PC-9 (cell line): ENCODE data around the gene LUZP2. TPM values are rescaled to one million over a fixed set of nuclear protein-coding genes. Genes with fewer than 3 reads are reported as not detected.

Source experiments
- BruUV-seq: library from RNA; stranded (reverse); fragments of 400-500 nt; replicated peaks from 2 replicates; lab custom pipeline; 2021; lab: Mats Ljungman, UMichigan
- CTCF ChIA-PET: fragments of 300-600 bp; sonication (Branson Sonifier 250); formaldehyde crosslinking; loops from one replicate; lab custom pipeline; 2022; ENCODE audit warnings: antibody characterized with exemption; lab: Charles Lee
- POLR2A ChIA-PET: fragments of 300-600 bp; sonication (Branson Sonifier 250); formaldehyde crosslinking; loops from one replicate; lab custom pipeline; 2022; ENCODE audit warnings: antibody characterized with exemption; ENCODE audit not compliant: unreplicated experiment; lab: Charles Lee
- DNase-seq, 2 experiments: peaks; one replicate each; pipeline versions ENCODE4 v3.0.0 to v3.0.0-alpha.2; 2015 to 2022; ENCODE audit warnings: mixed read lengths in 1 of 2
- H2AFZ ChIP-seq: fragments of 200-600 bp; sonication (generic); 2 replicates; pipeline ENCODE4 v1.8.1; 2017; ENCODE audit warnings: antibody characterized with exemption
- H3F3A ChIP-seq: fragments of 200-600 bp; sonication (generic); 2 replicates; pipeline ENCODE4 v1.8.1; 2017; ENCODE audit warnings: antibody characterized with exemption, mild to moderate bottlenecking, low read depth; ENCODE audit not compliant: insufficient read depth
- H3K27ac ChIP-seq: fragments of 200-600 bp; sonication (generic); 2 replicates; pipeline ENCODE4 v1.6.1; 2016; ENCODE audit warnings: mixed run types
- H3K27me3 ChIP-seq: fragments of 200-600 bp; sonication (generic); 2 replicates; pipeline ENCODE4 v1.6.1; 2016; ENCODE audit warnings: low read depth, mixed run types; ENCODE audit not compliant: insufficient read depth
- H3K36me3 ChIP-seq: fragments of 200-600 bp; sonication (generic); 2 replicates; pipeline ENCODE4 v1.6.1; 2016; ENCODE audit warnings: low read depth, mixed run types
- H3K4me1 ChIP-seq: fragments of 200-600 bp; sonication (generic); replicated peaks from 2 replicates; pipeline ENCODE4 v1.6.1; 2016; ENCODE audit warnings: mixed run types; ENCODE audit not compliant: insufficient read depth
- H3K4me2 ChIP-seq: fragments of 200-600 bp; sonication (generic); 2 replicates; pipeline ENCODE4 v1.6.1; 2017; ENCODE audit warnings: mixed run types
- H3K4me3 ChIP-seq: fragments of 200-600 bp; sonication (generic); 2 replicates; pipeline ENCODE4 v1.6.1; 2016; ENCODE audit warnings: mixed run types
- H3K79me2 ChIP-seq: fragments of 200-600 bp; sonication (generic); 2 replicates; pipeline ENCODE4 v1.6.1; 2017; ENCODE audit warnings: low read depth, mixed run types
- H3K9me2 ChIP-seq: fragments of 200-600 bp; sonication (generic); 2 replicates; pipeline ENCODE4 v1.8.1; 2017; ENCODE audit warnings: mild to moderate bottlenecking; ENCODE audit not compliant: insufficient read depth
- H3K9me3 ChIP-seq: fragments of 200-600 bp; sonication (generic); 2 replicates; pipeline ENCODE4 v1.8.1; 2016; ENCODE audit warnings: low read depth; ENCODE audit not compliant: insufficient read depth
- H4K20me1 ChIP-seq: fragments of 200-600 bp; sonication (generic); 2 replicates; pipeline ENCODE4 v1.8.1; 2017; ENCODE audit not compliant: insufficient read depth
- CTCF ChIP-seq: fragments of 200-600 bp; sonication (generic); conservative IDR thresholded peaks from 2 replicates; pipeline ENCODE4 v1.6.1; 2017; ENCODE audit warnings: mixed run types, antibody characterized with exemption, mild to moderate bottlenecking, moderate library complexity
- EZH2 ChIP-seq: fragments of 200-600 bp; sonication (generic); IDR thresholded peaks from 2 replicates; pipeline ENCODE4 v1.8.0; 2017; ENCODE audit warnings: antibody characterized with exemption, low read depth
- intact Hi-C: fragments of 100-400 bp; cut with micrococcal nuclease; formaldehyde crosslinking; loops from one replicate; pipeline ENCODE4 v1.10.0; 2022; ENCODE audit not compliant: unreplicated experiment
- total RNA-seq: library from RNA; stranded (reverse); gene quantifications from 2 replicates; pipeline ENCODE4 v1.2.3, GENCODE V29; 2021

The LUZP2 gene
- total RNA-seq, 1 experiment from 2014 or later: 0.15 TPM

- Histone ChIP-seq H3K27me3 (no peaks in the 10 kb centered on the region), H3K4me1 (no peaks in the 10 kb centered on the region), H3K36me3 (no peaks in the 10 kb centered on the region), H3F3A (no peaks in the 10 kb centered on the region), H2AFZ (no peak overlapping the region), H3K4me3 (no peak overlapping the region), H3K9me2 (no peaks in the 10 kb centered on the region; the same call in 1 of the 2 replicates), H4K20me1 (no peaks in the 10 kb centered on the region; the same call in 1 of the 2 replicates), H3K4me2 (no peak overlapping the region), H3K9me3 (no peaks in the 10 kb centered on the region; the same call in 1 of the 2 replicates), H3K27ac (no peak overlapping the region), H3K79me2 (no peaks in the 10 kb centered on the region)
- ChIA-PET CTCF (no interaction called here), POLR2A (no interaction called here)
- no peak for DNase-seq
- BruUV-seq: no TSS peak
- intact Hi-C loops: no loop called here
- no peak for TF ChIP-seq CTCF
- TF ChIP-seq EZH2: no peak
These were observed 323.7 kb downstream of the LUZP2 start for GRCh38 chr11:24820541-24820940.

- H3K4me2 ChIP-seq: peak overlapping the region; percentile 17; the same call in 1 of the 2 replicates
- POLR2A ChIA-PET: no interaction called here
These were observed 332.2 kb downstream of the LUZP2 start for GRCh38 chr11:24828938-24829605.

GRCh38 chr11:24833573-24833972 lies 336.7 kb downstream of the LUZP2 start:
- H4K20me1 ChIP-seq: no peaks in the 10 kb centered on the region
- no peak overlapping the region for H3K4me2 ChIP-seq
- no peak for TF ChIP-seq EZH2
- TF ChIP-seq CTCF: no peak
- H2AFZ ChIP-seq: no peak overlapping the region
- no peak overlapping the region for H3K4me3 ChIP-seq
- no TSS peak for BruUV-seq
- H3K79me2 ChIP-seq: no peaks in the 10 kb centered on the region
- ChIA-PET POLR2A (interaction anchor here (0.6 kb wide), 1 partner anchor 87 kb away, joined by 11 read pairs; no protein-coding TSS in a partner anchor), CTCF (no interaction called here)
- intact Hi-C loops: no loop called here
- H3K27me3 ChIP-seq: no peaks in the 10 kb centered on the region
- H3K36me3 ChIP-seq: no peaks in the 10 kb centered on the region
- no peak overlapping the region for H3K27ac ChIP-seq
- H3F3A ChIP-seq: no peaks in the 10 kb centered on the region
- H3K9me3 ChIP-seq: no peaks in the 10 kb centered on the region
- no peak for DNase-seq
- H3K4me1 ChIP-seq: peaks cover 6% of the 10 kb centered on the region
- no peaks in the 10 kb centered on the region for H3K9me2 ChIP-seq

More at GRCh38 chr11:24828938-24829605, 332.2 kb downstream of the LUZP2 start:
- no peak overlapping the region for H3K27ac ChIP-seq
- DNase-seq: no peak
- no peaks in the 10 kb centered on the region for H4K20me1 ChIP-seq
- H3K36me3 ChIP-seq: no peaks in the 10 kb centered on the region
- no peaks in the 10 kb centered on the region for H3K27me3 ChIP-seq
- H3K4me1 ChIP-seq: peaks cover 7% of the 10 kb centered on the region
- H3F3A ChIP-seq: no peaks in the 10 kb centered on the region
- intact Hi-C loops: no loop called here
- no TSS peak for BruUV-seq
- no peaks in the 10 kb centered on the region for H3K9me3 ChIP-seq
- no peaks in the 10 kb centered on the region for H3K9me2 ChIP-seq
- H2AFZ ChIP-seq: no peak overlapping the region
- no peaks in the 10 kb centered on the region for H3K79me2 ChIP-seq
- CTCF ChIA-PET: no interaction called here
- H3K4me3 ChIP-seq: no peak overlapping the region
- TF ChIP-seq EZH2 (no peak), CTCF (no peak)
